Testis (tissue), 3 donors: Measurements from ENCODE around the gene EPHX1. TPM values are rescaled to one million over a fixed set of nuclear protein-coding genes. Genes with fewer than 3 reads are reported as not detected.
"Not testable (repeated sequence)": the region's sequence is repeated elsewhere in the genome, so short reads cannot be mapped to it uniquely, and the experiment has no call there.

Experiments used
- DNase-seq: peaks from one replicate; pipeline ENCODE4 v3.0.0-alpha.2; 2019
- H3K27ac ChIP-seq, 2 donors: fragments of 200-600 bp; sonication (generic); one replicate each; pipeline ENCODE4 v1.5.1; 2019
- H3K27me3 ChIP-seq: fragments of 200-600 bp; sonication (generic); one replicate; pipeline ENCODE4 v1.5.1; 2019
- H3K36me3 ChIP-seq: fragments of 200-600 bp; sonication (generic); one replicate; pipeline ENCODE4 v1.5.1; 2017; ENCODE audit warnings: low read depth; ENCODE audit errors: missing control alignments
- H3K4me1 ChIP-seq: fragments of 200-600 bp; sonication (generic); one replicate; pipeline ENCODE4 v1.5.1; 2019
- H3K4me3 ChIP-seq, 2 donors: fragments of 200-600 bp; sonication (generic); one replicate each; pipeline ENCODE4 v1.5.1; 2017 to 2019
- H3K9me3 ChIP-seq: fragments of 200-600 bp; sonication (generic); one replicate; pipeline ENCODE4 v1.5.1; 2017
- POLR2A ChIP-seq: fragments of 450-650 bp; IDR thresholded peaks from one replicate; pipeline ENCODE4 v1.6.1; 2017; ENCODE audit warnings: antibody characterized with exemption, mild to moderate bottlenecking, moderate library complexity
- WGBS, 2 donors: methylation state at CpG; one replicate each; pipeline ENCODE4 v1.1.5; 2018; 5-methylcytosine and 5-hydroxymethylcytosine counted together
- intact Hi-C: fragments of 100-400 bp; cut with DNase I; formaldehyde crosslinking; loops from one replicate; pipeline ENCODE4 v1.15.1; 2023; ENCODE audit warnings: low total_unique reads
- polyA plus RNA-seq: library from polyadenylated mRNA; stranded (reverse); fragments of 350-450 nt; fragmentation: Illumina TruSeq; extraction: RNeasy Lipid Tissue Mini Kit (QIAGEN cat#74804); gene quantifications from one replicate; pipeline ENCODE4 v1.2.3, GENCODE V29; 2014; ENCODE audit warnings: low read depth, low replicate concordance; ENCODE audit not compliant: insufficient read depth
- total RNA-seq, 2 donors: library from RNA; depleted of rRNA; stranded (reverse); fragments of >200 nt; gene quantifications; one replicate each; pipeline ENCODE4 v1.2.3, GENCODE V29; 2016
- TF ChIP-seq, protein P1 (sequence below), 3 experiments: fragments of 450-650 bp in 2 of 3; fragments of 200-600 bp in 1 of 3; sonication (generic) in 1 of 3; IDR thresholded peaks; one replicate each; pipeline ENCODE4 v1.5.1; 2016 to 2019; ENCODE audit warnings: antibody characterized with exemption in 3 of 3, mild to moderate bottlenecking in 2 of 3, moderate library complexity in 1 of 3

Gene EPHX1
- total and polyA plus RNA-seq, 3 donors from 2014 or later = 145 to 173 (median 161) TPM

DNA sequence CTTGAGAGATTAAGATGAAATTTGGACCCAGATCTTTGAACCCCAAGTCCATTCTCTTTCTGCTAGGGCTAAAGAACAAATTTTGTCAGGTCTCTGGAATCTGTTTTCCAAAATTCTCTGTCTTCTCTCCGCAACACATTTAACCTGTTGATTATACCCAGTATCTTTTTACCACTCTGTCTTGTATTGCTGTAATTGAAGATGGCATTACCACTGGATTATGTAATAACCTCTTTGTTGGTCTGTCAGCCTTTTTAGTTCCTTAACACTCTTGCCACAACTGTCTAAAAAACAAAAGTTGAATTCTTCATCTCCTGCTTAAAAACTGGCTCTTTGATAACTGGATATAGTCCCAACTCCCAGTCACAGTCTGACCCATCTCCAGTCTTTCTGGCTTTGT, 29.3 kb upstream of the EPHX1 start:
- no peaks in the 10 kb centered on the region for H3K27me3 ChIP-seq
- H3K9me3 ChIP-seq = no peaks in the 10 kb centered on the region
- H3K4me3 ChIP-seq = no peak overlapping the region
- 89% methylated on average over 1 of the region's 1 CpG for whole genome bisulfite sequencing, 2 donors
- H3K27ac ChIP-seq = no peak overlapping the region
- H3K36me3 ChIP-seq = no peaks in the 10 kb centered on the region
- H3K4me1 ChIP-seq = peaks cover 19% of the 10 kb centered on the region
- TF ChIP-seq, protein P1, sequence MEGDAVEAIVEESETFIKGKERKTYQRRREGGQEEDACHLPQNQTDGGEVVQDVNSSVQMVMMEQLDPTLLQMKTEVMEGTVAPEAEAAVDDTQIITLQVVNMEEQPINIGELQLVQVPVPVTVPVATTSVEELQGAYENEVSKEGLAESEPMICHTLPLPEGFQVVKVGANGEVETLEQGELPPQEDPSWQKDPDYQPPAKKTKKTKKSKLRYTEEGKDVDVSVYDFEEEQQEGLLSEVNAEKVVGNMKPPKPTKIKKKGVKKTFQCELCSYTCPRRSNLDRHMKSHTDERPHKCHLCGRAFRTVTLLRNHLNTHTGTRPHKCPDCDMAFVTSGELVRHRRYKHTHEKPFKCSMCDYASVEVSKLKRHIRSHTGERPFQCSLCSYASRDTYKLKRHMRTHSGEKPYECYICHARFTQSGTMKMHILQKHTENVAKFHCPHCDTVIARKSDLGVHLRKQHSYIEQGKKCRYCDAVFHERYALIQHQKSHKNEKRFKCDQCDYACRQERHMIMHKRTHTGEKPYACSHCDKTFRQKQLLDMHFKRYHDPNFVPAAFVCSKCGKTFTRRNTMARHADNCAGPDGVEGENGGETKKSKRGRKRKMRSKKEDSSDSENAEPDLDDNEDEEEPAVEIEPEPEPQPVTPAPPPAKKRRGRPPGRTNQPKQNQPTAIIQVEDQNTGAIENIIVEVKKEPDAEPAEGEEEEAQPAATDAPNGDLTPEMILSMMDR (IDR thresholded peaks at IDR 0.05) = no peak
- no peak for TF ChIP-seq POLR2A
- DNase-seq = no peak
- intact Hi-C loops = no loop called here

DNA sequence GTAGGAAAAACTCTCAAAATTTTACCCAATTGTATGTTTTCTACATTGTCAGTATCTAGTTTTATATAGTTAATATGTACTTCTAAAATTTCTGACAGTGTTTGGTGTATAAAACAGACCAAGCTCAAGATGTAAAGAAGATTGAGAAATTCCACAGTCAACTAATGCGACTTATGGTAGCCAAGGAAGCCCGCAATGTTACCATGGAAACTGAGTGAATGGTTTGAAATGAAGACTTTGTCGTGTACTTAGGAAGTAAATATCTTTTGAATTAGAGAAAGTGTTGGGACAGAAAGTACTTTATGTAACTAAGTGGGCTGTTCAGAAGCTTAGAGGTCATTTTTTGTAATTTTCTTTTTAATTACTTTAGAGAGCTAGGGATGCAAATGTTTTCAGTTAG, 20.8 kb upstream of the EPHX1 start:
- H3K27me3 ChIP-seq, intact Hi-C loops, H3K36me3 ChIP-seq, H3K4me3 ChIP-seq, H3K9me3 ChIP-seq, H3K27ac ChIP-seq, H3K4me1 ChIP-seq, DNase-seq: not testable (repeated sequence)
- 67 to 69% methylated on average over 3 of the region's 3 CpGs for WGBS, 2 donors

DNA sequence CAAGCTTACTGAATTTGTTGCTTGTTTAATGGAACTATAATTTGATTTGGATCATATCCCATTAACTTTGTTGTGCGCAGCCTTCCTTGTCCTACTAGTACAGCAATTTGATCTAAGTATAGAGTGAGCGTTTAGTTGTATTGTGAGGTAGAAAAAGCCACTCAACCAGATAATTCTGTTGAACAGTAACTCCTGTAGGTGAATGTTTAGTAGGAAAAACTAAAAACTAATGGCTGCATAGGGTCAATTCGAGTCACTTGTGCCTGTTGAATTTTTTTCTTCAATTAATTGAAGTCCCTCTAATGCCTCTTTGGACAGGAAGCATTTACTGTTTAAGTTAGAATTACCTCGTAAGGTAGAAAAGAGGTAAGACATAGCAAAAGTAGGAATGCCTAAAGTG, 15.0 kb upstream of the EPHX1 start:
- no peaks in the 10 kb centered on the region for H3K9me3 ChIP-seq
- no peaks in the 10 kb centered on the region for H3K4me1 ChIP-seq
- WGBS, 2 donors = 96% methylated on average over 4 of the region's 4 CpGs
- intact Hi-C loops = no loop called here
- no peaks in the 10 kb centered on the region for H3K27me3 ChIP-seq
- TF ChIP-seq POLR2A = no peak
- H3K36me3 ChIP-seq = no peaks in the 10 kb centered on the region
- H3K27ac ChIP-seq = no peak overlapping the region
- H3K4me3 ChIP-seq = no peak overlapping the region
- DNase-seq = no peak

DNA sequence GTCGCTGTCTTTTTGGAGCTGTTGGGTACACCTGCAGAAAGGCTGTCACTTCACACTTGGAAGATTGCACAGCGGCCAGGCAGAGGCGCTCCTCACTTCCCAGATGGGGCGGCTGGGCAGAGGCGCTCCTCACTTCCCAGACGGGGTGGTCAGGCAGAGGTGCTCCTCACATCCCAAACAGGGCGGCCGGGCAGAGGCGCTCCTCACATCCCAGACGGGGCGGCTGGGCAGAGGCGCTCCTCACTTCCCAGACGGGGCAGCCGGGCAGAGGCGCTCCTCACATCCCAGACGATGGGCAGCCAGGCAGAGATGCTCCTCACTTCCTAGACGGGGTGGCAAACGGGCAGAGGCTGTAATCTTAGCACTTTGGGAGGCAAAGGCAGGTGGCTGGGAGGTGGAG, 13.8 kb upstream of the EPHX1 start:
- H3K27ac ChIP-seq, H3K4me3 ChIP-seq, H3K36me3 ChIP-seq, DNase-seq, intact Hi-C loops, H3K27me3 ChIP-seq, H3K4me1 ChIP-seq, H3K9me3 ChIP-seq: not testable (repeated sequence)
- 95 to 100% methylated on average over 4 to 18 of the region's 18 CpGs for WGBS, 2 donors

DNA sequence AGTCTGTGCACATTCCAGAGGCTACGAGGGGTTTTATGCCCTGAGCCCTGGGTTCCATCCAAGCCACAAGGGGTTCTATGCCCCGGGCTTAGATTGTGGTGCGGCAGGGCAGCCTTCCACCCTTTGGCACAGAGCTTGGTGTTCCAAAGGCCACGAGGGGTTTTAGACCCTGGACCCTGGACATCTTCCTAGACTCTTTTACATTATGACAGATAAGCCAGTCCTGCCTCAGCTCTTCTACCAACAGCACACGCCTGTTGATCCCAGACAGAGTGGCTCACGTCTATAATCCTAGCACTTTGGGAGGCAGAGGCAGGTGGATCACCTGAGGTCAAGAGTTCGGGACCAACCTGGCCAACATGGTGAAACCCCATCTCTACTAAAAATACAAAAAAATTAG, 8.8 kb upstream of the EPHX1 start:
- H3K36me3 ChIP-seq, H3K4me1 ChIP-seq, H3K27me3 ChIP-seq, H3K27ac ChIP-seq, H3K9me3 ChIP-seq, H3K4me3 ChIP-seq, DNase-seq, intact Hi-C loops: not testable (repeated sequence)
- WGBS, 2 donors = 96 to 100% methylated on average over 7 of the region's 7 CpGs

DNA sequence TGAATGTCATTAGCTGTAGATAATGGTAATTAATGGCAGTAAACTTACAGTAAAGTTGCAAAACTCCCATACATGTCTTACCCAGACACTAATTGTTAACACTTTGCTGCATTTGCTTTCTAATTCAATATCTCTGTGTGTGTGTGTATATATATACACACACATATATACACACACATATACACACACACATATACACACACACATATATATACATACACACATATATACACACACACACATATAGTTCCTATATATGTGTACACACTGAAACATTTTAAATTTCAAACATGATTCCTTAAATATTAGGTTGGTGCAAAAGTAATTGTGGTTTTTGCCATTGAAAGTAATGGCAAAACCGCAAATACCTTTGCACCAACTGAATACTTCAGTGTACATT, 3.7 kb upstream of the EPHX1 start:
- H3K27ac ChIP-seq = no peak overlapping the region
- H3K4me3 ChIP-seq = no peak overlapping the region
- WGBS, 2 donors = 95 to 96% methylated on average over 1 of the region's 1 CpG
- no peak for TF ChIP-seq POLR2A
- TF ChIP-seq, protein P1 (IDR thresholded peaks at IDR 0.05) = no peak
- no peak for DNase-seq
- H3K4me1 ChIP-seq = peaks cover under 1% of the 10 kb centered on the region
- intact Hi-C loops = no loop called here
- no peaks in the 10 kb centered on the region for H3K9me3 ChIP-seq
- no peaks in the 10 kb centered on the region for H3K36me3 ChIP-seq
- H3K27me3 ChIP-seq = no peaks in the 10 kb centered on the region

DNA sequence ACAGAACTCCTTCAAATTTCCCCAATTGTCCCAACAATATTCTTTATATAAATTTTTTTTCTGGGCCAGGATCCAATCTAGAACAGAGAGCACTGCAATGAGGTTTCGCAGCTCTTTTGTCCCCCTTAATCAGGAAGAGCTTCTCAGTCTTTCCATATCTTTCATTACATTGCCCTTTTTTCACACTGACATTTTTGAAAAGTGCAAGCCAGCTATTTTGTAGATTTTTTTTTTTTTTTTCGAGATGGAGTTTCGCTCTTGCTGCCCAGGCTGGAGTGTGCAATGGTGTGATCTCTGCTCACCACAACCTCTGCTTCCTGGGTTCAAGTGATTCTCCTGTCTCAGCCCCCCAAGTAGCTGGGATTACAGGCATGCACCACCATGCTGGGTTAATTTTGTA, 3.2 kb upstream of the EPHX1 start:
- intact Hi-C loops, H3K4me1 ChIP-seq, H3K27ac ChIP-seq, H3K9me3 ChIP-seq, H3K27me3 ChIP-seq, H3K36me3 ChIP-seq, H3K4me3 ChIP-seq, DNase-seq: not testable (repeated sequence)
- WGBS, 2 donors = 92 to 94% methylated on average over 3 of the region's 3 CpGs
